Prostate gland (tissue), 2 donors: ENCODE measurements around the gene SIPA1L3. TPM values are rescaled to one million over a fixed set of nuclear protein-coding genes. Genes with fewer than 3 reads are reported as not detected.

Source experiments
- DNase-seq: peaks from one replicate; pipeline ENCODE4 v3.0.0-alpha.2; 2019; ENCODE audit warnings: low spot score
- H3K27ac ChIP-seq, 2 donors: fragments of 200-600 bp; sonication (generic); 2 replicates each; pipeline ENCODE4 v1.5.1; 2017 to 2019
- H3K27me3 ChIP-seq: fragments of 200-600 bp; sonication (generic); replicated peaks from 2 replicates; pipeline ENCODE4 v1.5.1; 2019; ENCODE audit not compliant: insufficient read depth
- H3K36me3 ChIP-seq, 2 donors: fragments of 200-600 bp; sonication (generic); 1 replicate in 1 of 2; 2 replicates in 1 of 2; pipeline versions ENCODE4 v1.5.1 to v1.8.1; 2017 to 2019
- H3K4me1 ChIP-seq: fragments of 200-600 bp; sonication (generic); replicated peaks from 2 replicates; pipeline ENCODE4 v1.5.1; 2019
- H3K4me3 ChIP-seq, 2 donors: fragments of 200-600 bp; sonication (generic); 2 replicates each; pipeline ENCODE4 v1.5.1; 2017 to 2019
- H3K9me3 ChIP-seq: fragments of 200-600 bp; sonication (generic); 2 replicates; pipeline ENCODE4 v1.5.1; 2017
- POLR2A ChIP-seq: fragments of 450-650 bp; IDR thresholded peaks from one replicate; pipeline ENCODE4 v1.6.1; 2016; ENCODE audit warnings: antibody characterized with exemption, mild to moderate bottlenecking
- POLR2AphosphoS5 ChIP-seq: sonication (generic); formaldehyde crosslinking; IDR thresholded peaks from one replicate; pipeline ENCODE4 v1.6.1; 2017; ENCODE audit warnings: antibody characterized with exemption
- WGBS: methylation state at CpG from one replicate; pipeline ENCODE4 v1.1.5; 2018; 5-methylcytosine and 5-hydroxymethylcytosine counted together
- intact Hi-C: fragments of 100-400 bp; cut with DNase I; formaldehyde crosslinking; loops from one replicate; pipeline ENCODE4 v1.14.2; 2022
- total RNA-seq, 2 donors: library from RNA; depleted of rRNA; stranded (reverse); fragments of >200 nt; gene quantifications; one replicate each; pipeline ENCODE4 v1.1.0, GENCODE V29; 2016
- TF ChIP-seq, protein P1 (sequence below), 4 experiments: fragments of 200-600 bp in 2 of 4; fragments of 450-650 bp in 2 of 4; sonication (generic) in 2 of 4; IDR thresholded peaks; 1 replicate in 3 of 4; 2 replicates in 1 of 4; pipeline ENCODE4 v1.5.1; 2016 to 2019; ENCODE audit warnings: antibody characterized with exemption in 4 of 4, mild to moderate bottlenecking in 2 of 4, moderate library complexity in 2 of 4

SIPA1L3 gene
- total RNA-seq, 2 donors from 2014 or later, result 48.8 to 63.5 TPM

DNA sequence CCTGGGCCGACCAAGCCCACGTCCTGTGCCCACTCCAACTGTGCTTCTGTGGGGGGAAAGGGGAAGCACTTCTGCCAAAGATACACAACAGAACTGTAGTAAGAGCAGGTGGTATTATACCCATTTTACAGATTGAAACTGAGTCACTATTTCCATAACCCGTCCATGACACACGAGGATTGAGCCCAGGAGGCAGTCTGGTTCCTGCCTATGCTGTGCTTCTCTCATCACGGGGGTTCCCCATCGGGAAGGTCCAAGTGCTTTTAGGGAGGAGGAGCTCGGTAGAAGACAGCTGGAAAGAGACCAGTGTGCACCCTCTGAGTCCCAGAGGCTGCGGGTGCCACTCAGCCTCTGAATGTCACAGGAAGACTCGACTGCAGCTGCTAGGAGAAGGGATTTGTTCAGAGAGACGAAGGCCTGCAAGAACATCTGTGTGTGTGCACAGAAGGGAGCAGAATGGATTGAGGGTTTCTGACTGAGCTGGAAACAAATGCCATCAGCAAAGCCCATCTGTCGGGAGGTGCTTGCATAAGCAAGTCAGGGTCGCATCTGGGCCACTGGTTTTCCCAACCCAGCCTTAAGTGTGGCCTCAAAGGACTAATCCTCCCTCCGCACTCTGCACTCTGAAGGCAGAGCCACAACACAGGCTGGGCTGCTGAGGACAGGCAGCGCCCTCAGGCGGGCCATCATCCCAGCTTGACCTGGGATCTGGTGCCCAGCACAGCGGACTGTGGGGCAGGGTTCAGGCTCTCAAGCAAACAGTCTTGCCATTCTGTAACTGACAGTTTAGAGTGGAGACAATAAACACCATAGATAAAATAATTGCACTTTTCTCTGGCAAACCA is 167.1 kb downstream of the SIPA1L3 start:
- Histone ChIP-seq H3K4me1 (peaks cover 4% of the 10 kb centered on the region), H3K4me3 (no peak overlapping the region), H3K36me3 (no peaks in the 10 kb centered on the region), H3K9me3 (no peaks in the 10 kb centered on the region), H3K27me3 (no peaks in the 10 kb centered on the region), H3K27ac (no peak overlapping the region)
- DNase-seq, result no peak
- TF ChIP-seq, protein P1, sequence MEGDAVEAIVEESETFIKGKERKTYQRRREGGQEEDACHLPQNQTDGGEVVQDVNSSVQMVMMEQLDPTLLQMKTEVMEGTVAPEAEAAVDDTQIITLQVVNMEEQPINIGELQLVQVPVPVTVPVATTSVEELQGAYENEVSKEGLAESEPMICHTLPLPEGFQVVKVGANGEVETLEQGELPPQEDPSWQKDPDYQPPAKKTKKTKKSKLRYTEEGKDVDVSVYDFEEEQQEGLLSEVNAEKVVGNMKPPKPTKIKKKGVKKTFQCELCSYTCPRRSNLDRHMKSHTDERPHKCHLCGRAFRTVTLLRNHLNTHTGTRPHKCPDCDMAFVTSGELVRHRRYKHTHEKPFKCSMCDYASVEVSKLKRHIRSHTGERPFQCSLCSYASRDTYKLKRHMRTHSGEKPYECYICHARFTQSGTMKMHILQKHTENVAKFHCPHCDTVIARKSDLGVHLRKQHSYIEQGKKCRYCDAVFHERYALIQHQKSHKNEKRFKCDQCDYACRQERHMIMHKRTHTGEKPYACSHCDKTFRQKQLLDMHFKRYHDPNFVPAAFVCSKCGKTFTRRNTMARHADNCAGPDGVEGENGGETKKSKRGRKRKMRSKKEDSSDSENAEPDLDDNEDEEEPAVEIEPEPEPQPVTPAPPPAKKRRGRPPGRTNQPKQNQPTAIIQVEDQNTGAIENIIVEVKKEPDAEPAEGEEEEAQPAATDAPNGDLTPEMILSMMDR (IDR thresholded peaks at IDR 0.05), result no peak
- TF ChIP-seq POLR2AphosphoS5, result no peak
- no peak for TF ChIP-seq POLR2A
- WGBS, result 86% methylated on average over 16 of the region's 16 CpGs
- intact Hi-C loops, result no loop called here

DNA sequence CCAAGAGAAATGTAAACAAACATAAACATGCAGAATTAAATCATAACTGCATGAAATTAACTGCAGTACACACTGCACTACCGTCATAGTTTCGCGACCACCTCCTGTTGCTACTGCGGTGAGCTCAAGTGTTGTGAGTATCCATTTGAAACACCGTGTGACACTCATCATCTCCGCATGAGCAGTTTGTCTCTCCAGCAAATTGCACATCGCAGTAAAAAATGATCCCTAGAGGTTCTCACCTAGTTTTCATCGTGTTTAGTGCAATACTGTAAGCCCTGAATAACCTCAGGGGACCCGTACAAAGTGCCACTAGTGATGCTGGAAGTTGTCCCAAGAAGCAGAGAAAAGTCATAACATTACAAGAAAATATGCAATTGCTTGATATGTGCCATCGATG is 169.3 kb downstream of the SIPA1L3 start:
- no peaks in the 10 kb centered on the region for H3K27me3 ChIP-seq
- 92% methylated on average over 10 of the region's 10 CpGs for WGBS
- no peak overlapping the region for H3K27ac ChIP-seq
- no peak overlapping the region for H3K4me3 ChIP-seq
- H3K4me1 ChIP-seq, result peaks cover 4% of the 10 kb centered on the region
- no peak for DNase-seq
- no peaks in the 10 kb centered on the region for H3K36me3 ChIP-seq
- no peaks in the 10 kb centered on the region for H3K9me3 ChIP-seq
- intact Hi-C loops, result no loop called here
- TF ChIP-seq POLR2AphosphoS5, result no peak
- TF ChIP-seq POLR2A, result no peak
- TF ChIP-seq, protein P1 (IDR thresholded peaks at IDR 0.05), result no peak

DNA sequence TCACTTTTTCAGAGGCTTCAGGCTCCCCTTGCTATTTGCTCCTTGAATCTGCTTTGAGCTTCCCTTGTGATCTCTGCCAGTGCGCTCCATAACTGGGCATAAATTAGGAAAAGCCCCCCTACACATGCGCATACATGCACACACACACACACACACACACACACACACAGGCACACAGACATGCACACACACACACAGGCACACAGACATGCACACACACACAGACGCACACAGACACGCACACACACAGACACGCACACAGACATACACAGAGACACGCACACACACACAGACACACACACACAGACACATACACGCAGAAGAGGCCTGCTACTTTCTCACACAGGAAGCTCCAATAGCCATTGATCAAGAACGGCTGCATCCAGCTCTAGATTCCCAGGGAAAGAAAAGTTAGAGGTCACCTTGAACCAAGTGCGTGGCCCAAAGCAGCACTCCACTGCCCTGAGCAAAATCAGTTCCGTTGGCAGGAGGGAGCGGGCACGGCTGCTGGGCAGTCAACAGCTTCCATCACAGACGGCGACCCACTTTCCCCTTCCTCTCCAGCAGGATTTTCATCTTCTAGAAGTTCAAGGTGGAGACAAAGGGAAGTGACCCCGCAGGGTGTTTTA is 171.4 kb downstream of the SIPA1L3 start:
- Histone ChIP-seq H3K9me3 (no peaks in the 10 kb centered on the region), H3K27ac (no peak overlapping the region), H3K27me3 (no peaks in the 10 kb centered on the region), H3K4me1 (peaks cover 7% of the 10 kb centered on the region), H3K36me3 (peaks cover 0 to 10% of the 10 kb centered on the region in 2 donors), H3K4me3 (no peak overlapping the region)
- DNase-seq, result no peak
- WGBS, result 95% methylated on average over 15 of the region's 15 CpGs
- TF ChIP-seq POLR2A (no peak), POLR2AphosphoS5 (no peak)
- TF ChIP-seq, protein P1 (IDR thresholded peaks at IDR 0.05), result no peak
- intact Hi-C loops, result no loop called here

DNA sequence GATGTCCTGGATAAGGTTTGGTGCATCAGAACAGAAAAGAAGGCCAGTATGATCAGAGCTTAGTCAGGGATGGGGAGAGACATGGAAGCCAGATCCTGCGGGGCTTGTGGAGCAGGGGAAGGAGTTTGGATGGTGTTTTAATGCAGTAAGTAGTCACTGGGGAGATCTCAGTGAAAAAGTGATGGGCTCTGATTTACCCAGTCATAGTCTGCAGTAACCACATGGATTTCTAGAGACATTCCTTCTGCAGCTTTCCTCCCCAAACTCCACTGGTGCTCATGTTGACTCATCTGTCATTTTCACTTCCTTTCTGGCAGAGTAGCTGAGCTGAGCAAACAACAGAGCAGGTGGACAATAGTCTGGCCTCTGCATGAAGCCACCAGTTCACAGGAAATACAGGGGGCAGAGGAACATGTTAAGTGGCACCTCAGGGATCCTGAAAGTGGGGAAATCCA is 172.9 kb downstream of the SIPA1L3 start:
- Histone ChIP-seq H3K4me1 (peaks cover 7% of the 10 kb centered on the region), H3K27me3 (no peaks in the 10 kb centered on the region), H3K27ac (no peak overlapping the region), H3K36me3 (peaks cover 0 to 10% of the 10 kb centered on the region in 2 donors), H3K4me3 (no peak overlapping the region), H3K9me3 (no peaks in the 10 kb centered on the region)
- intact Hi-C loops, result no loop called here
- peak; percentile 37 for DNase-seq
- TF ChIP-seq POLR2A (no peak), POLR2AphosphoS5 (peak; percentile 68)
- 52% methylated on average over 1 of the region's 1 CpG for WGBS

DNA sequence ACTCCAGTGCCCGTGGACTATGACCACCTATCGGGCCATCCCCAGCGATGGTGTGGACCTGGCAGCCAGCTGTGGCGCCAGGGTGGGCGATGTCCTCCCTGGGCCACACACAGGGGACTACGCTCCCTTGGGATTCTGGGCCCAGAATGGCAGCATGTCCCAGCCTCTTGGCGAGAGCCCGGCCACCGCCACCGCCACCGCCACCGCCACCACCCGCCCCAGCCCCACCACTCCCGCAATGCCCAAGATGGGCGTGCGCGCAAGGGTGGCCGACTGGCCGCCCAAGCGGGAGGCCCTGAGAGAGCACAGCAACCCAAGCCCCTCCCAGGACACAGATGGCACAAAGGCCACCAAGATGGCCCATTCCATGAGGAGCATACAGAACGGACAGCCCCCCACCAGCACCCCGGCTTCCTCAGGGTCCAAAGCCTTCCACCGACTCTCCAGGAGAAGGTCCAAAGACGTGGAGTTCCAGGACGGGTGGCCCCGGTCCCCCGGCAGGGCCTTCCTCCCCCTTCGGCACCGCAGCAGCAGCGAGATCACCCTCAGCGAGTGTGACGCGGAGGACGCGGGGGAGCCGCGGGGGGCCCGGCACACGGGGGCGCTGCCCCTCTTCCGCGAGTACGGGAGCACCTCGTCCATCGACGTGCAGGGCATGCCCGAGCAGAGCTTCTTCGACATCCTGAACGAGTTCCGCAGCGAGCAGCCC is 174.7 kb downstream of the SIPA1L3 start:
- no peak for DNase-seq
- Histone ChIP-seq H3K36me3 (peaks cover 0 to 10% of the 10 kb centered on the region in 2 donors), H3K9me3 (no peaks in the 10 kb centered on the region), H3K27me3 (no peaks in the 10 kb centered on the region), H3K27ac (no peak overlapping the region), H3K4me3 (no peak overlapping the region), H3K4me1 (peaks cover 7% of the 10 kb centered on the region)
- intact Hi-C loops, result no loop called here
- TF ChIP-seq POLR2AphosphoS5 (no peak), POLR2A (no peak)
- TF ChIP-seq, protein P1 (IDR thresholded peaks at IDR 0.05), result no peak
- WGBS, result 95% methylated on average over 51 of the region's 51 CpGs
